ENCODE data around the gene USP3. TPM values are rescaled to one million over a fixed set of nuclear protein-coding genes. Genes with fewer than 3 reads are reported as not detected.

The USP3 gene
- total RNA-seq, 2 donors from 2014 or later = 51.5 to 52.5 TPM

- H3K4me3 ChIP-seq (ENCODE audit: low read length) = no peak overlapping the region
- no peaks in the 10 kb centered on the region for H3K27me3 ChIP-seq (ENCODE audit: control insufficient read depth, insufficient read depth, low read length, poor library complexity, severe bottlenecking)
- 91% methylated on average over 6 to 7 of the region's 7 CpGs for WGBS, 2 experiments (ENCODE audit: insufficient coverage in 1 of 2, insufficient read length in 1 of 2)
- no peaks in the 10 kb centered on the region for H3K9me3 ChIP-seq (ENCODE audit: control insufficient read depth, low read length)
- Mint-ChIP-seq H3K27me3 (ENCODE audit: insufficient read depth) (no peaks in the 10 kb centered on the region), H3K4me1 (peaks cover 17% of the 10 kb centered on the region), H3K9me3 (no peaks in the 10 kb centered on the region), H3K36me3 (ENCODE audit: low read depth) (peaks cover 41% of the 10 kb centered on the region), H3K27ac (no peak overlapping the region), H3K4me3 (no peak overlapping the region)
- no peak overlapping the region for H3K9ac ChIP-seq (ENCODE audit: extremely low read depth, low read length, poor library complexity, severe bottlenecking)
- TF ChIP-seq, protein P1, sequence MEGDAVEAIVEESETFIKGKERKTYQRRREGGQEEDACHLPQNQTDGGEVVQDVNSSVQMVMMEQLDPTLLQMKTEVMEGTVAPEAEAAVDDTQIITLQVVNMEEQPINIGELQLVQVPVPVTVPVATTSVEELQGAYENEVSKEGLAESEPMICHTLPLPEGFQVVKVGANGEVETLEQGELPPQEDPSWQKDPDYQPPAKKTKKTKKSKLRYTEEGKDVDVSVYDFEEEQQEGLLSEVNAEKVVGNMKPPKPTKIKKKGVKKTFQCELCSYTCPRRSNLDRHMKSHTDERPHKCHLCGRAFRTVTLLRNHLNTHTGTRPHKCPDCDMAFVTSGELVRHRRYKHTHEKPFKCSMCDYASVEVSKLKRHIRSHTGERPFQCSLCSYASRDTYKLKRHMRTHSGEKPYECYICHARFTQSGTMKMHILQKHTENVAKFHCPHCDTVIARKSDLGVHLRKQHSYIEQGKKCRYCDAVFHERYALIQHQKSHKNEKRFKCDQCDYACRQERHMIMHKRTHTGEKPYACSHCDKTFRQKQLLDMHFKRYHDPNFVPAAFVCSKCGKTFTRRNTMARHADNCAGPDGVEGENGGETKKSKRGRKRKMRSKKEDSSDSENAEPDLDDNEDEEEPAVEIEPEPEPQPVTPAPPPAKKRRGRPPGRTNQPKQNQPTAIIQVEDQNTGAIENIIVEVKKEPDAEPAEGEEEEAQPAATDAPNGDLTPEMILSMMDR (conservative IDR thresholded peaks at IDR 0.05) = no peak
- peaks cover 76% of the 10 kb centered on the region for H3K36me3 ChIP-seq (ENCODE audit: control insufficient read depth, insufficient read depth, low read length)
- H3K27ac ChIP-seq (ENCODE audit: low read depth, low read length) = no peak overlapping the region
- no peak for DNase-seq
- no peaks in the 10 kb centered on the region for H3K4me1 ChIP-seq (ENCODE audit: control insufficient read depth, insufficient read depth, low read length)
Measured at GRCh38 chr15:63556736-63557135, 52.3 kb downstream of the USP3 start.

DNA sequence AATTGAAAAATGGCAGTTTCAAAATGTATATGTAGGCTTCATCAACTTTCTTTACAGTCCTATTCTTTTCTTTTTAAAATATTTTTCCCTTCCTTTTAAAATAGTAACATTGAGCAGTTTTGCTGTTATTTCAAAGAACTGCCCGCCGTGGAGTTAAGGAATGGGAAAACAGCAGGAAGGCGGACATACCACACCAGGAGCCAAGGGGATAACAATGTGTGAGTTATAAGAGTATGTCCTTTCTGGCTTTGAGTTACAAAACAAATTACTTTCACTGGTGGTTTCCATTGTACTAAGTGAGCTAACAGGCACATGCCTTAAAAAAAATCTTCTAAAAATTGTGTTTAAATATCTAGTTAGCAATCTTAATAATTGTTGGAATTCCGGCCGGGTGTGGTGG, 55.4 kb downstream of the USP3 start:
- H3K4me1 ChIP-seq (ENCODE audit: control insufficient read depth, insufficient read depth, low read length) = no peaks in the 10 kb centered on the region
- Mint-ChIP-seq H3K9me3 (no peaks in the 10 kb centered on the region), H3K36me3 (ENCODE audit: low read depth) (peaks cover 43% of the 10 kb centered on the region), H3K4me1 (peaks cover 5% of the 10 kb centered on the region), H3K4me3 (no peak overlapping the region), H3K27ac (no peak overlapping the region), H3K27me3 (ENCODE audit: insufficient read depth) (no peaks in the 10 kb centered on the region)
- H3K36me3 ChIP-seq (ENCODE audit: control insufficient read depth, insufficient read depth, low read length) = peaks cover 86% of the 10 kb centered on the region
- TF ChIP-seq, protein P1 (conservative IDR thresholded peaks at IDR 0.05) = no peak
- no peaks in the 10 kb centered on the region for H3K9me3 ChIP-seq (ENCODE audit: control insufficient read depth, low read length)
- WGBS, 2 experiments (ENCODE audit: insufficient coverage in 1 of 2, insufficient read length in 1 of 2) = 74% methylated on average over 5 of the region's 5 CpGs; no CpG with 5 or more reads in 1 of the 2 experiments
- H3K9ac ChIP-seq (ENCODE audit: extremely low read depth, low read length, poor library complexity, severe bottlenecking) = no peak overlapping the region
- H3K4me3 ChIP-seq (ENCODE audit: low read length) = no peak overlapping the region
- no peaks in the 10 kb centered on the region for H3K27me3 ChIP-seq (ENCODE audit: control insufficient read depth, insufficient read depth, low read length, poor library complexity, severe bottlenecking)
- DNase-seq = no peak
- no peak overlapping the region for H3K27ac ChIP-seq (ENCODE audit: low read depth, low read length)

DNA sequence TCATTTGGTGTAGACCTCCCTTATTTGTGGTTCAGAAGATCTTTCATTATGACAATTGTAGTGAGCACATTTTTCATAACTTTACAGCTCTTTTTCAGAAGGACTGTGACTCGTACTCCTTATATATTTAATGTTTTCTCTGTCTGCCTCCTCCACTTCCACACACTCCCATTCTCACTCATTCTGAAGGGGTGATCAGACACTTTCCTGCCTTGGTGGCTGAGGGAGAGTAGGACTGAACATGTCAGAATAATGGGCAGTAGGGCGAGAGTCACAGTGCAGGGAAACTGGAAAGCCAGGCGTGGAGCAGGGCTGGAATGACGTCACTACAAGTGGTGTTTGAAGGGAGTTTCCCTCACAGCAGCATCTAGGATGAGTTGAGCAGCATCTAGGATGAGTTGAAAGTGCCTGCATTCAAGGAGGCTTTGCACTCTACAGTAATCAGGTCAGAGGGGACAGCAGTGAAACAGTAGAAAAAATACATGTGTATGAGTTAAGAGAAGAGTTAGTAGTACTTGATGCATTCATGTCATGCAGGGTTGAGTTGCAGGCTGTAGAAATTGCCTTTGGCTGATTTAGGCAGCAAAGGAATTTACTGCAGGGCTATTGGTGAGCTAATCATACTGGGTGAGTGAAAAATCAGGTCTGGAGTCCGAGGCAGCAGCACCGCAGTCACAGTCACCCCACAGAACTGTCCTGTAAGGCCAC, 56.5 kb downstream of the USP3 start:
- Histone ChIP-seq H3K4me1 (ENCODE audit: control insufficient read depth, insufficient read depth, low read length) (no peaks in the 10 kb centered on the region), H3K4me3 (ENCODE audit: low read length) (no peak overlapping the region), H3K27me3 (ENCODE audit: control insufficient read depth, insufficient read depth, low read length, poor library complexity, severe bottlenecking) (no peaks in the 10 kb centered on the region), H3K9me3 (ENCODE audit: control insufficient read depth, low read length) (no peaks in the 10 kb centered on the region), H3K36me3 (ENCODE audit: control insufficient read depth, insufficient read depth, low read length) (peaks cover 87% of the 10 kb centered on the region), H3K9ac (ENCODE audit: extremely low read depth, low read length, poor library complexity, severe bottlenecking) (no peak overlapping the region), H3K27ac (ENCODE audit: low read depth, low read length) (no peak overlapping the region)
- no peaks in the 10 kb centered on the region for H3K9me3 Mint-ChIP-seq
- 84 to 94% methylated on average over 4 to 6 of the region's 6 CpGs for WGBS, 2 experiments (ENCODE audit: insufficient coverage in 1 of 2, insufficient read length in 1 of 2)
- H3K4me1 Mint-ChIP-seq = peaks cover 5% of the 10 kb centered on the region
- DNase-seq = no peak
- H3K27ac Mint-ChIP-seq = no peak overlapping the region
- peaks cover 48% of the 10 kb centered on the region for H3K36me3 Mint-ChIP-seq (ENCODE audit: low read depth)
- no peak overlapping the region for H3K4me3 Mint-ChIP-seq
- H3K27me3 Mint-ChIP-seq (ENCODE audit: insufficient read depth) = no peaks in the 10 kb centered on the region
- TF ChIP-seq, protein P1 (conservative IDR thresholded peaks at IDR 0.05) = no peak
